ENCODE data around the gene TOR1AIP1.

Gene TOR1AIP1

DNA sequence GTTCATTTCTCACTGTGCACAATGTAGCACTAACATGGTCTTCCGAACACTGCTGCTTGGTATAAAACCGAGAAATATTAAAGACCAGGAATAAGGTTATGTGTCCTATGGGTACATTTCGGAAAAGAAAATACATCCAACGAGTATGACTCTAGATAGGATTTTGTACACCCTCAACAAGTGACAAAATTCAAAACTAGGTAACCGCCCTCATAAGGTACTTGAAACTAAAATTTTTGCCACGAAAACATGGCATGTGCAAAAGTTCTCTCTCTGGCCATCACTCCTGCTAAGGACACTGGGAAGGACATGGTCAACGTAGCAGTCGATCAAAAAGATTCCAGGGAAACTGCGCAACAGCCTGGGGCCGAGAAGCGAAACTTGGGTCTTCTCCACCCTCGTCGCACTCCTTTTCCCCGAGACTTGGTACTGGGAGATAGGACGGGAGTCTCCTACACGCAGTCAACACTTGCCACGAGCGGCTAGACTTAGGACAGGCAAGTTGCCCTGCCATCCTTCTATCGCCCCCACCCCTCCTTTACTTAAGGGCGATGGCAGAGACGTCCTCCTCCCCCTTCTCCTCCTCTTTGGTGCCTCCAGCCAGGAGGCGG is 338 bp upstream of the TOR1AIP1 start:
- no peak for FAIRE-seq

GRCh38 chr1:179883040-179883744 is 1.1 kb downstream of the TOR1AIP1 start:
- no peak for FAIRE-seq

DNA sequence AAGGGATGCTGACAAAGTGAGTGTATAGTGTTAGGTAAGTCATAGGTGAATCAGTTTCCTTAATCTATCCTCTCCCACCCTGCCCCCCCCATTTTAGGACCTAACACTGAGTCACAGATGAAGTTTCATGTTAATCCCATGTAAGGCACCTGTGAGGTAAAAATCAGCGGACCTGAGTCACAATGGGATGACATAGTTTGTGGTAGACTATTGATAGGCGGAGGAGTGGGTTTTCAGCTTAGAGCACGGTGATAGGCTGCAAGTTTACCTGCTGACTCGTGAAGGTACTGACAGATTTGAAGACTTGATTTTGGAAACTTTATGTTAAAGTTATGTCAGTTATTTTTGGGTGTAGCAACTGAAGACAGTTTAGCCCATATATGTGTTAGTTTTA is 1.7 kb downstream of the TOR1AIP1 start:
- FAIRE-seq = no peak

GRCh38 chr1:179888071-179888470 is 6.0 kb downstream of the TOR1AIP1 start:
- FAIRE-seq = no peak

- FAIRE-seq = no peak
Observed at GRCh38 chr1:179889589-179889988, 7.5 kb downstream of the TOR1AIP1 start.

DNA sequence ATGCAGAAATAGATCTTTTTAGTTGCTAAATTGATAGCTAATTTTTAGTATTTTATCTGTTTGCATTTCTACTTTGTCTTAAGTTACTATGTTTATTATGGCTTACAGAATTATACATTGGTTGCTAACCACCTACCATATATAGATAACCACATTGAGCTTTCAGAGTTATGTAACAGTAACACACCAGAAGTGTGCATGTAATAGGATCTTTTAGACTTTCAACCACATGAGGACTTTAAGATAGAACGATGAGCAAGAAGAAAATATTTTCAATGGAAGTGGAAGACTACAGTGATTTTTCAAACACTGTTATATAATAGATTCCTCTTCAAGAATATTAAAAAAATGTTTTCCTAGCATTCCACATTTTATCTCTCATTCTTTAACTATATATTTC is 28.8 kb downstream of the TOR1AIP1 start:
- FAIRE-seq = no peak

- no peak for FAIRE-seq
Observed at GRCh38 chr1:179911812-179912211, 29.7 kb downstream of the TOR1AIP1 start.

- FAIRE-seq = no peak
Observed at GRCh38 chr1:179917601-179918429, 35.7 kb downstream of the TOR1AIP1 start.

GRCh38 chr1:179921472-179921871 is 39.4 kb downstream of the TOR1AIP1 start:
- FAIRE-seq = no peak

DNA sequence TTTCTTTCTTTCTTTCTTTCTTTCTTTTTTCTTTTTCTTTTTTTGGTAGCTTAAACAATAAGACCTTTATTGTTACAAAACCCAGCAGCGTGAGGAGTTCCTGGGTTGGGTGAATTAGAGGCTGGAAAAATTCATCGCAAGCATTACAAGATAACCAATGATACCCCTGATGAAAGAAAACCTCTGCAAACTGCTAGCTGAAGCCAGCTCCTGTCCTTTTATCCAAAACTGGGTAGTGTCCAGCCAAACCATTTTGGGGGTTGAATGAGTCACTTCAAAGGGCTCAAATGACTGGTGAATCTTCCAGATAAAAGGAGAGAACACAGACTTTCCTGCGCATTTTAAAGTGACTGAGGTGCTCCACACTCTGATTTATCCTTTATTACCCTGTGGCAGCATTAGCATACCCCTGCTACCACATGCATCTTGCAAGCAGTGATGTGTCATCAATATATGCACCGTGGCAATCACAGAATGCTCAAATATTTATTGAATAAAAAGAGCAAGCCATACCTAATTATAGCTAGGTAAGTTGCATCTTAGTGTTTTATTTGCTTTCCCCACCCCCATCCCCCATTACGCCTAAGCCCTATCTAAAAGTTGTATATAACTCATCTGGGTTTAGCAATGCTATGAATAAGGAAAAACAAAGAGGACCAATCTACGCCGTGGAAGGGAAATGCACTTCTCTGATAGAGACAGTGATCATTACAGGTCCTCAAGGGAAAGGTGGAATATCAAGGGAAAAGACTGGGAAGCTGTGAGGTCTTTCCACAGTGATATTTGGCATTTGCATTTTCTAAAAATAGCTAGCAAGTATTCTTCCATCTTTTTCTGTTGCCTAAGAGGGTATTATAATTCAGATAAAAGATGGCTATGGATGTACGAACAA is 40.1 kb downstream of the TOR1AIP1 start:
- no peak for FAIRE-seq

DNA sequence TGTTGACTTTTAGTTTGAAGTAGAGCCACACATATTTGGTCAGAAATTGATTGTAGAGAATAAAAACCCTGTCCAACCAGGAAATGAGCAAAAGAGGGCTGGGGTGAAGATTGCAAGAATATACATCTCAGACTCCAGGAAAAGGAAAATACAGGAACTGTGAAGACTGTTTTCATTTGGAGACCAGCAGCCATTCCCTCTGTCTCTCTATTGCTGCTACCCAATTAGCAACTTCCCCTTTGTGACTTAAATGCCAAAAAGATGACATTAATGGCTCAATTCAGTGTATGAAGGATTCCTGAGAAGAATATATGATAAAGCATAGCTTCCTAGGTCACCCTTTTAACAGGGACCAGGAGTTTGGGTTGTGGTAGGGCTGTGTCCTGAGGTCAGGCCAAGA is 40.9 kb downstream of the TOR1AIP1 start:
- FAIRE-seq = no peak

GRCh38 chr1:179924268-179924667 is 42.2 kb downstream of the TOR1AIP1 start:
- no peak for FAIRE-seq

DNA sequence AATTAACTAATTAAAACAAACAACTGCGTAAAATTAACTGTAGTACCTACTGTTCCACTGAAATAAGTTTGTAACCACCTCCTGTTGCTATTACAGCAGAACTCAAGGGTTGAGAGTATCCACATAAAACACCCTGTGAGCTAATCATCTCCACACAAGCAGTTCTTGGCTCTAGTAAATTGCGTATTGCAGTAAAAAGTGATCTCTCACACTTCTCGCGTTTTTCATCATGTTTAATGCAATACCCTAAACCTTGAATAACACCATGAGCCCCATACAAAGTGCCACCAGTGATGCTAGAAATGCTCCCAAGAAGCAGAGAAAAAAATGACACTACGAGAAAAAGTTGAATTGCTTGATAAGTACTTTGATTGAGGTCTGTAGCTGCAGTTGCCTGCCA is 43.2 kb downstream of the TOR1AIP1 start:
- no peak for FAIRE-seq

- no peak for FAIRE-seq
Observed at GRCh38 chr1:179925922-179926849, 44.1 kb downstream of the TOR1AIP1 start.

DNA sequence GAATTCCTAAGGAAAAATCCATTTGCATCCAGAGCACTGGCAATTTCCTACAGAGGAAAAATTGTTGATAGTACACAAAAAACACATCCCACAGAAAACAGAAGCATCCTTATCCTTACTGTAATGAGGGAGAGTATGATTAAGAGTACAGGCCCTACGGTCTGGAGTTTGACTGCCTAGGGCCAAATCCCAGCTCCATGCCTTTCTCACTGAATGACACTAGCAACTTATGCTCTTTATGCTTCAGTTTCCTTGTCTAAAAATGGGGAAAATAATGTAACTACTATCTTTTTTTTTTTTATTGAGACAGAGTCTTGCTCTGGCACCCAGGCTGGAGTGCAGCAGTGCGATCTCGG is 44.7 kb downstream of the TOR1AIP1 start:
- no peak for FAIRE-seq

DNA sequence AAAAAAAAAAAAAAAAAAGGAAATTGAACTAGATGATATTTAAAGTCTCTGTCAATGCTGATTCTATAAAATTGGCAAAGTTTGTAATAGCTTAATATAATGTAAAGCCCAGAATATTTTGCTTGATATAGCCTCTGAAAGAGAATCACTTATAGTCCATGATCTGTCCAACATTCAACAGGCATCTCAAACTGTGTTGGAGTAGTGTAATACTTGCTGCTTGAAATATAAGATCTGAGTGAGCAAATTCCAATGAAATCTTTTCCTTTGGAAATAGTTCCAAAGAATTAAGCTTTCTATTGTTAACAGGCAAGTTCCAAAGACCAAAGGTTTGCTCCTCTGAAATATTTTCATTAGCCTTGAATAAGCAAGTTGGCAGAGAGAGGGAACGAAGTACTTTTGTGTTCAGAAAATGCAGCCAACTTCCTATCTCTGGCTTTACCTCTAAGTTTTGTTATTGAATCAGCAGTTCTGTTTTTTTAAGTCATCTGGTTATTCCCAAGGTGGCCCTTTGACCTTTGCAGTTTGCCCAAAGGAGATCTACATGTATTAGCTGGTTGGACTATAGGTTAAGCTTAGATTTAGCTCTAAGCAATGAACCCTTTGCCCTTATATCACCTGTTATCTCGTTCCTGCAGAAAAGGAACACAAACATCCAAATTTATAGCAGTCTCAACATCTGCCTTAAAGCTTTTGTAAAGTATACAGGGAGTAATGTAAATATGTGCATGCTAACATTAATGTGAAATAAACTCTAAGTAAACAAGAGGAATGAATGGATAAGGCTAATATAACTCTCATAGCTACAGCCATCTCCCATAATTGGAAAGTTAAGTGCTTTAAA is 48.1 kb downstream of the TOR1AIP1 start:
- FAIRE-seq = no peak

DNA sequence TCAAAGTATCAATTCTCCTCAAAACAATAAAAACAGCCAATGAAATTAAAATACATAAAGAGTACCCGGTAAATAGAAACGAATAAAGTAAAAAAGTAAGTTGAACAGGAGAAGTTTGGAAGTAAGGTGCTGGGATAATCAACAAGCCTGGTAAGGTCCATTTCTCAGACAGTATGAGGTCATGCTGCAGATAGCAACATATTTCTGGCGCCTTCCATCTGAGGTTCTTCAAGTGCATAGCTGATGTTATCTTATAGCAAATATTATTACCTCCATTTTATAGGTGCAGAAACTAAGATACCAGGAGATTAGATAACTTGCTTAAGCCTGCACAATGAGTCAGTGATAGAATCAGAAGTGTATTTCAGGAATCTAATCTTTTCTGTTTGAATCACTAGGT is 48.8 kb downstream of the TOR1AIP1 start:
- FAIRE-seq = no peak

DNA sequence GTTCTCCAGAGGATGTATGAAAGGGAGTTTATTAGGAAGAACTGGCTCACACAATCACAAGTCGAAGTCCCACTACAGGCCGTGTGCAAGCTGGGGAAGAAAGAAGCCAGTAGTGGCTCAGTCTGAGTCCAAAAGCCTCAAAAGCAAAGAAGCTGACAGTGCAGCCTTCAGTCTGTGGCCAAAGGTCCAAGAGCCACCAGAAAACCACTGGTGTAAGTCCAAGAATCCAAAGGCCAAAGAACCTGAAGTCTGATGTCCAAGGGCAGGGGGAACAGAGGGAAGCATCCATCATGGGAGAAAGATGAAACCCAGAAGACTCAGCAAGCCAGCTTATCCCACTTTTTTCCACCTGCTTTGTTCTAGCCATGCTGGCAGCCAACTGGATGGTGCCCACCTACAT is 51.1 kb downstream of the TOR1AIP1 start:
- FAIRE-seq = no peak

GRCh38 chr1:179935909-179936496 is 53.9 kb downstream of the TOR1AIP1 start:
- no peak for FAIRE-seq

GRCh38 chr1:179937668-179938254 is 55.7 kb downstream of the TOR1AIP1 start:
- FAIRE-seq = no peak

Measured in colon (tissue), 2 donors.